PC-3 (cell line): ENCODE data around the gene ASCL5.

Experiments used
- CTCF ChIP-seq: fragments of 300-600 bp; sonication (generic); conservative IDR thresholded peaks from 2 replicates; pipeline ENCODE4 v1.5.1; 2017; ENCODE audit warnings: antibody characterized with exemption, low read depth, mild to moderate bottlenecking, low read length
- EZH2phosphoT487 ChIP-seq: fragments of 300-600 bp; sonication (generic); IDR thresholded peaks from 2 replicates; pipeline ENCODE4 v1.6.1; 2018; ENCODE audit warnings: mild to moderate bottlenecking, antibody characterized with exemption, low read length, borderline replicate concordance

DNA sequence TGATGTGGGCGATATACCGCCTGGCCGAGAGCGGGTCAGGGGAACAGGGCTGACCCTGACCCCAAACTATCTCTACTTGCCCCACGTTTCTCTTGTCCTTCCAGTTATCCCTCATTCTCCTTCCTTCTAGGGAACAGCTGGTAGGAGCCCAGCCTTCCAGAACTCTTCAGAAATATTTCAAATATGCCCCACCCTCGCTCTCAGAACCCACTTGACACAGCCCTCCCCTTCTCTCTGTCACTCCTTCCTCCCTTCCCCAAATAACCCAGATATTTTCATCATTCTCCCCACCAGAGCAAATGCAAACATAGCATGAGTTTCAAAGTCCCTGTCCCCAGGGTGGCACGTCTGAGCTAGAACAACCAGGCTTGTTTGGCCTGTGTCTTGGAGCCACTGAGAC is 15.8 kb downstream of the ASCL5 start:
- TF ChIP-seq EZH2phosphoT487 (no peak), CTCF (no peak)
